NCI-H1694 (cell line): ENCODE data around the gene GJB5.
"Not testable (repeated sequence)": the region's sequence is repeated elsewhere in the genome, so short reads cannot be mapped to it uniquely, and the experiment has no call there.

Source experiments
- DNase-seq: peaks from one replicate; lab custom pipeline; 2025; lab: John Stamatoyannopoulos, UW

GJB5 gene

GRCh38 chr1:34754964-34755637 is at the start of gene GJB5:
GJB5 (plus strand) TSS chr1:34755047; CDS start chr1:34757331, 2,284 bp downstream.
- DNase-seq = no peak

GRCh38 chr1:34705077-34705476 is 49.8 kb upstream of the GJB5 start:
- no peak for DNase-seq

- no peak for DNase-seq
Observed at GRCh38 chr1:34708106-34708505, 46.7 kb upstream of the GJB5 start.

GRCh38 chr1:34709547-34709946 is 45.3 kb upstream of the GJB5 start:
- no peak for DNase-seq

- DNase-seq = no peak
Observed at GRCh38 chr1:34710812-34711211, 44.0 kb upstream of the GJB5 start.

GRCh38 chr1:34711485-34711884 is 43.4 kb upstream of the GJB5 start:
- no peak for DNase-seq

GRCh38 chr1:34712007-34712688 is 42.7 kb upstream of the GJB5 start:
- DNase-seq = no peak

- no peak for DNase-seq
Observed at GRCh38 chr1:34713443-34713842, 41.4 kb upstream of the GJB5 start.

GRCh38 chr1:34714386-34714785 is 40.5 kb upstream of the GJB5 start:
- no peak for DNase-seq

GRCh38 chr1:34715139-34715538 is 39.7 kb upstream of the GJB5 start:
- no peak for DNase-seq

- DNase-seq = no peak
Observed at GRCh38 chr1:34721241-34721640, 33.6 kb upstream of the GJB5 start.

GRCh38 chr1:34721646-34722355 is 33.0 kb upstream of the GJB5 start:
- no peak for DNase-seq

GRCh38 chr1:34726861-34727260 is 28.0 kb upstream of the GJB5 start:
- DNase-seq = no peak

GRCh38 chr1:34730485-34730884 is 24.4 kb upstream of the GJB5 start:
- no peak for DNase-seq

- not testable (repeated sequence) for DNase-seq
Observed at GRCh38 chr1:34732831-34733230, 22.0 kb upstream of the GJB5 start.

GRCh38 chr1:34736692-34737091 is 18.2 kb upstream of the GJB5 start:
- DNase-seq = no peak

- not testable (repeated sequence) for DNase-seq
Observed at GRCh38 chr1:34737236-34737635, 17.6 kb upstream of the GJB5 start.

- DNase-seq = no peak
Observed at GRCh38 chr1:34739613-34740012, 15.2 kb upstream of the GJB5 start.

- no peak for DNase-seq
Observed at GRCh38 chr1:34740161-34740868, 14.5 kb upstream of the GJB5 start.

- DNase-seq = peak; percentile 29
Observed at GRCh38 chr1:34742667-34743270, 12.1 kb upstream of the GJB5 start.

GRCh38 chr1:34743775-34744174 is 11.1 kb upstream of the GJB5 start:
- no peak for DNase-seq

GRCh38 chr1:34744851-34745250 is 10.0 kb upstream of the GJB5 start:
- no peak for DNase-seq
